ENCODE results near the gene HSPA4L. TPM values are rescaled to one million over a fixed set of nuclear protein-coding genes. Genes with fewer than 3 reads are reported as not detected.
A peak's percentile ranks its signal among the peaks of the same experiment; 100 is the strongest.

The HSPA4L gene
- total RNA-seq, 1 donor from 2014 or later = 1.6 TPM

GRCh38 chr4:127771535-127772275, 10.4 kb upstream of the HSPA4L start:
- H3K4me1 ChIP-seq (ENCODE audit: control insufficient read depth in 3 of 3, insufficient read depth in 3 of 3, low read length in 3 of 3) = no peaks in the 10 kb centered on the region
- no peaks in the 10 kb centered on the region for H3K36me3 ChIP-seq (ENCODE audit: control insufficient read depth in 3 of 3, insufficient read depth in 3 of 3, low read length in 3 of 3)
- H3K9ac ChIP-seq (ENCODE audit: low read depth in 1 of 3, low read length in 3 of 3) = no peak overlapping the region
- H3K9me3 ChIP-seq (ENCODE audit: control insufficient read depth in 3 of 3, low read length in 3 of 3) = no peaks in the 10 kb centered on the region
- no peaks in the 10 kb centered on the region for H3K27me3 ChIP-seq (ENCODE audit: control insufficient read depth in 3 of 3, insufficient read depth in 3 of 3, low read length in 3 of 3)
- H3K4me3 ChIP-seq (ENCODE audit: low read length in 3 of 3) = no peak overlapping the region
- H3K27ac ChIP-seq (ENCODE audit: low read depth, low read length) = no peak overlapping the region

GRCh38 chr4:127772769-127773671, 9.1 kb upstream of the HSPA4L start:
- H3K4me3 ChIP-seq (ENCODE audit: low read length in 3 of 3) = no peak overlapping the region
- H3K27me3 ChIP-seq (ENCODE audit: control insufficient read depth in 3 of 3, insufficient read depth in 3 of 3, low read length in 3 of 3) = peaks cover 0 to 3% (median 0%) of the 10 kb centered on the region in 3 donors
- H3K27ac ChIP-seq (ENCODE audit: low read depth, low read length) = no peak overlapping the region
- H3K36me3 ChIP-seq (ENCODE audit: control insufficient read depth in 3 of 3, insufficient read depth in 3 of 3, low read length in 3 of 3) = no peaks in the 10 kb centered on the region
- no peak overlapping the region for H3K9ac ChIP-seq (ENCODE audit: low read depth in 1 of 3, low read length in 3 of 3)
- no peaks in the 10 kb centered on the region for H3K4me1 ChIP-seq (ENCODE audit: control insufficient read depth in 3 of 3, insufficient read depth in 3 of 3, low read length in 3 of 3)
- no peaks in the 10 kb centered on the region for H3K9me3 ChIP-seq (ENCODE audit: control insufficient read depth in 3 of 3, low read length in 3 of 3)

DNA sequence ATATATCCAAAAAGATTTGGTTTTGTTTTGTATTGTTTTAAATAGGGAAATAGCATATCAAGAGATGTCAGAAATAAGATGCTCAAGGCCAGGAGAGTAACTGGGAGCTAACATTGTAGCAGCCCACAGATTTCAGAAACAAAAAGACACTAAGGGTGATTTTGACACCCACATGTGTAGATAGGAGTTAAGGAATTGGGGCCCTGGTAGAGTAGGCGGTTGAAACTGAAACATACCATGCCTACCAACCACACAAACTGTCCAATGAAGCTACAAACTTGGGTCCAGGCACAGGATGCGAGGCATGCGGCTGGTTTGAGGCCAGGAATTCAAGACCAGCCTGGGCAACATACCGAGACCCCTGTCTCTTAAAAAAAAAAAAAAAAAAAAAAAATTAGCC, 6.3 kb upstream of the HSPA4L start:
- Histone ChIP-seq H3K27ac (ENCODE audit: low read depth, low read length) (no peak overlapping the region), H3K9me3 (ENCODE audit: control insufficient read depth in 3 of 3, low read length in 3 of 3) (no peaks in the 10 kb centered on the region), H3K27me3 (ENCODE audit: control insufficient read depth in 3 of 3, insufficient read depth in 3 of 3, low read length in 3 of 3) (peaks cover 0 to 3% (median 0%) of the 10 kb centered on the region in 3 donors), H3K36me3 (ENCODE audit: control insufficient read depth in 3 of 3, insufficient read depth in 3 of 3, low read length in 3 of 3) (no peaks in the 10 kb centered on the region), H3K4me3 (ENCODE audit: low read length in 3 of 3) (no peak overlapping the region), H3K4me1 (ENCODE audit: control insufficient read depth in 3 of 3, insufficient read depth in 3 of 3, low read length in 3 of 3) (no peaks in the 10 kb centered on the region), H3K9ac (ENCODE audit: low read depth in 1 of 3, low read length in 3 of 3) (no peak overlapping the region)

GRCh38 chr4:127776620-127777019, 5.5 kb upstream of the HSPA4L start:
- H3K9me3 ChIP-seq (ENCODE audit: control insufficient read depth in 3 of 3, low read length in 3 of 3) = no peaks in the 10 kb centered on the region
- H3K27ac ChIP-seq (ENCODE audit: low read depth, low read length) = no peak overlapping the region
- H3K27me3 ChIP-seq (ENCODE audit: control insufficient read depth in 3 of 3, insufficient read depth in 3 of 3, low read length in 3 of 3) = peaks cover 0 to 7% (median 0%) of the 10 kb centered on the region in 3 donors
- H3K4me1 ChIP-seq (ENCODE audit: control insufficient read depth in 3 of 3, insufficient read depth in 3 of 3, low read length in 3 of 3) = no peaks in the 10 kb centered on the region
- no peak overlapping the region for H3K4me3 ChIP-seq (ENCODE audit: low read length in 3 of 3)
- H3K9ac ChIP-seq (ENCODE audit: low read depth in 1 of 3, low read length in 3 of 3) = no peak overlapping the region
- H3K36me3 ChIP-seq (ENCODE audit: control insufficient read depth in 3 of 3, insufficient read depth in 3 of 3, low read length in 3 of 3) = no peaks in the 10 kb centered on the region

GRCh38 chr4:127777487-127777886, 4.6 kb upstream of the HSPA4L start:
- Histone ChIP-seq H3K27me3 (ENCODE audit: control insufficient read depth in 3 of 3, insufficient read depth in 3 of 3, low read length in 3 of 3) (peaks cover 0 to 12% (median 0%) of the 10 kb centered on the region in 3 donors), H3K9ac (ENCODE audit: low read depth in 1 of 3, low read length in 3 of 3) (no peak overlapping the region)

GRCh38 chr4:127778102-127778501, 4.0 kb upstream of the HSPA4L start:
- Histone ChIP-seq H3K27me3 (ENCODE audit: control insufficient read depth in 3 of 3, insufficient read depth in 3 of 3, low read length in 3 of 3) (peaks cover 0 to 13% (median 0%) of the 10 kb centered on the region in 3 donors), H3K9ac (ENCODE audit: low read depth in 1 of 3, low read length in 3 of 3) (no peak overlapping the region), H3K4me3 (ENCODE audit: low read length in 3 of 3) (no peak overlapping the region), H3K9me3 (ENCODE audit: control insufficient read depth in 3 of 3, low read length in 3 of 3) (no peaks in the 10 kb centered on the region), H3K36me3 (ENCODE audit: control insufficient read depth in 3 of 3, insufficient read depth in 3 of 3, low read length in 3 of 3) (no peaks in the 10 kb centered on the region), H3K27ac (ENCODE audit: low read depth, low read length) (no peak overlapping the region), H3K4me1 (ENCODE audit: control insufficient read depth in 3 of 3, insufficient read depth in 3 of 3, low read length in 3 of 3) (peaks cover 0 to 8% (median 4%) of the 10 kb centered on the region in 3 donors)

More at GRCh38 chr4:127777487-127777886, 4.6 kb upstream of the HSPA4L start:
- Histone ChIP-seq H3K36me3 (ENCODE audit: control insufficient read depth in 3 of 3, insufficient read depth in 3 of 3, low read length in 3 of 3) (no peaks in the 10 kb centered on the region), H3K27ac (ENCODE audit: low read depth, low read length) (no peak overlapping the region), H3K9me3 (ENCODE audit: control insufficient read depth in 3 of 3, low read length in 3 of 3) (no peaks in the 10 kb centered on the region), H3K4me3 (ENCODE audit: low read length in 3 of 3) (no peak overlapping the region), H3K4me1 (ENCODE audit: control insufficient read depth in 3 of 3, insufficient read depth in 3 of 3, low read length in 3 of 3) (peaks cover 0 to 4% (median 3%) of the 10 kb centered on the region in 3 donors)

DNA sequence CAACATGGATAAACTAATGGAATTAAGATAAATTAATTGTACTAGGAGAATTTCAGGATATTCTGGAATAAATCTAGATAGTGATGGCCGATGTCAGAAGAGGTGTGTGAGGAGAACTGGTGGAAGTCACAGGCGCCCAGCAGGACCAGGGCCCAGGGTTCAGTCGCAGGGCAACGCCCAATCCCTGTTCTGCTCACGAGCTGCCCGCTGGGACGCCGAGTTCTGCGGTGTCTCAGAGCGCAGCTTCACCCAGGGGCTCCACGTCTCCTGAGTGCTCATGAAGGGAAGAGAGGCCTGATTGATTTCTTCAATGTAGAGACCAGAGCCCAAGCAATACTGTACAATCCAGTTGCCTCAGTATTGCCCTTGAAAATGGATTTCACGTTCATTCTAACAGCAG, 1.5 kb upstream of the HSPA4L start:
- Histone ChIP-seq H3K36me3 (ENCODE audit: control insufficient read depth in 3 of 3, insufficient read depth in 3 of 3, low read length in 3 of 3) (no peaks in the 10 kb centered on the region), H3K27me3 (ENCODE audit: control insufficient read depth in 3 of 3, insufficient read depth in 3 of 3, low read length in 3 of 3) (peaks cover 0 to 13% (median 0%) of the 10 kb centered on the region in 3 donors), H3K9me3 (ENCODE audit: control insufficient read depth in 3 of 3, low read length in 3 of 3) (no peaks in the 10 kb centered on the region), H3K9ac (ENCODE audit: low read depth in 1 of 3, low read length in 3 of 3) (no peak overlapping the region), H3K4me3 (ENCODE audit: low read length in 3 of 3) (no peak overlapping the region), H3K27ac (ENCODE audit: low read depth, low read length) (no peak overlapping the region), H3K4me1 (ENCODE audit: control insufficient read depth in 3 of 3, insufficient read depth in 3 of 3, low read length in 3 of 3) (peaks cover 4 to 8% (median 6%) of the 10 kb centered on the region in 3 donors)

DNA sequence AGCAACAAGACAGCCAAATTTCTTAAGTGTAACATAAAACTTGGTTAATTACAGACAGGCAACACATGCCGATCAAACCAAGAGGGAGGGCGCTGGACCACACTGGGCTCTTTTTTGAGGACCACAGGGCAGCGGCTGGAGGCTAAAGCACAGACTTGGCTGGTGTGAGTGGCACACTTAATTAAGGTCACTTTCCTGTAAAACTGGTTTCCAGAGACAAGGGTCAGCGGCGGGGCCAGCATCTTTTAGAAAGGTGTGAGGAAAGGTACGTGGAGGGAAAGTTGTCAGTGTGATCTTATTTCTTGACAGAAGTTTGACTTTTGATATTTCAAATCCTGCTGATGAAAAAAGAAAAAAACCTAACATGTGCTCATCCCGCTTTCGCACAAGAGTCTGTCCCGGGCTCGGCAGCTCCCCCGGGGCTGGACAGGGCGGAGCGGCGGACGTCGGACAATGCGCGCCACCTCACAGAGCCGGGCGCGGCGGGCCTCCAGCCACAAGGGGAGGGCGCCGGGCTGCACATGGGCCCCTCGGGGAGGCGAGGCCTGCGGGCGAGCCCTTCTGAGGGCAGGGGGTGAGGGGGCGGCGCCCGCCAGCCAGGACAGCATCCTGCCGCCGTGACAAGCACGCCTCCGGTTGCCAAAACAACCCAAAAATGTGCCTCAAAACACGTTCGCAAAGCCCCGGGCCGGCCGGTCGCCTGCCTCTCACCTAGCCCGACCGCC, 660 bp upstream of the HSPA4L start:
- Histone ChIP-seq H3K27me3 (ENCODE audit: control insufficient read depth in 3 of 3, insufficient read depth in 3 of 3, low read length in 3 of 3) (peaks cover 0 to 13% (median 0%) of the 10 kb centered on the region in 3 donors), H3K4me1 (ENCODE audit: control insufficient read depth in 3 of 3, insufficient read depth in 3 of 3, low read length in 3 of 3) (peaks cover 4 to 8% (median 6%) of the 10 kb centered on the region in 3 donors), H3K9ac (ENCODE audit: low read depth in 1 of 3, low read length in 3 of 3) (peak overlapping the region in 2 of 3 donors; percentile 36 to 89), H3K4me3 (ENCODE audit: low read length in 3 of 3) (peak overlapping the region; percentile 96 to 99 (median 98)), H3K36me3 (ENCODE audit: control insufficient read depth in 3 of 3, insufficient read depth in 3 of 3, low read length in 3 of 3) (no peaks in the 10 kb centered on the region), H3K27ac (ENCODE audit: low read depth, low read length) (peak overlapping the region; percentile 42), H3K9me3 (ENCODE audit: control insufficient read depth in 3 of 3, low read length in 3 of 3) (no peaks in the 10 kb centered on the region)

DNA sequence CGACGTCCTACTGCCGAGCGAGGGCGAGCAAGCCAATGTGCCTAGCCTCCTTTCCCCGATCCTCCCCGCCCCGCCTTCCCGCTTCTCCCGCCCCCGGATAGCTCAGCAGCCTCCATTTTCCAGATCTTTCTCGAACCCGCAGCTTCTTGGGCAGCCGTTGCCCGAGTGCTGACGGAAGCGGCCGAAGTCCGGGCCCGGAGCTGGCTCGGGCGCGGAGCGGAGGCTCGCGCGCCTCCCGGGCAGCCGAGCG, 172 bp upstream of the HSPA4L start:
- peaks cover 0 to 13% (median 0%) of the 10 kb centered on the region in 3 donors for H3K27me3 ChIP-seq (ENCODE audit: control insufficient read depth in 3 of 3, insufficient read depth in 3 of 3, low read length in 3 of 3)
- H3K4me3 ChIP-seq (ENCODE audit: low read length in 3 of 3) = peak overlapping the region; percentile 96 to 99 (median 98)
- H3K9ac ChIP-seq (ENCODE audit: low read depth in 1 of 3, low read length in 3 of 3) = peak overlapping the region; percentile 81 to 91 (median 89)
- H3K36me3 ChIP-seq (ENCODE audit: control insufficient read depth in 3 of 3, insufficient read depth in 3 of 3, low read length in 3 of 3) = no peaks in the 10 kb centered on the region
- H3K4me1 ChIP-seq (ENCODE audit: control insufficient read depth in 3 of 3, insufficient read depth in 3 of 3, low read length in 3 of 3) = peaks cover 4 to 8% (median 6%) of the 10 kb centered on the region in 3 donors
- H3K9me3 ChIP-seq (ENCODE audit: control insufficient read depth in 3 of 3, low read length in 3 of 3) = no peaks in the 10 kb centered on the region
- peak overlapping the region; percentile 42 for H3K27ac ChIP-seq (ENCODE audit: low read depth, low read length)

All from skeletal muscle tissue (tissue), 4 donors.